Measurements from ENCODE around the gene AP1G1.
"Not testable (repeated sequence)": the region's sequence is repeated elsewhere in the genome, so short reads cannot be mapped to it uniquely, and the experiment has no call there.

Gene AP1G1

GRCh38 chr16:71843572-71843971, 34.9 kb upstream of the AP1G1 start:
- peaks cover 18% of the 10 kb centered on the region for H3K4me1 Mint-ChIP-seq
- no peak for TF ChIP-seq CTCF (IDR thresholded peaks at IDR 0.05)
- H3K36me3 Mint-ChIP-seq (ENCODE audit: low read depth), result peaks cover 7% of the 10 kb centered on the region
- no peaks in the 10 kb centered on the region for H3K9me3 Mint-ChIP-seq
- no peak overlapping the region for H3K27ac Mint-ChIP-seq
- DNase-seq, result no peak
- peaks cover 32% of the 10 kb centered on the region for H3K27me3 Mint-ChIP-seq (ENCODE audit: low read depth, poor library complexity)
- H3K4me3 Mint-ChIP-seq, result no peak overlapping the region

- Mint-ChIP-seq H3K4me1 (no peaks in the 10 kb centered on the region), H3K27ac (no peak overlapping the region), H3K27me3 (ENCODE audit: low read depth, poor library complexity) (peaks cover 50% of the 10 kb centered on the region), H3K9me3 (no peaks in the 10 kb centered on the region), H3K36me3 (ENCODE audit: low read depth) (no peaks in the 10 kb centered on the region), H3K4me3 (no peak overlapping the region)
- no peak for TF ChIP-seq CTCF (IDR thresholded peaks at IDR 0.05)
- no peak for DNase-seq
These were observed 31.4 kb upstream of the AP1G1 start for GRCh38 chr16:71840052-71840451.

- Mint-ChIP-seq H3K27ac (no peak overlapping the region), H3K4me3 (no peak overlapping the region), H3K27me3 (ENCODE audit: low read depth, poor library complexity) (peaks cover 58% of the 10 kb centered on the region), H3K36me3 (ENCODE audit: low read depth) (no peaks in the 10 kb centered on the region), H3K9me3 (no peaks in the 10 kb centered on the region), H3K4me1 (no peaks in the 10 kb centered on the region)
- no peak for TF ChIP-seq CTCF (IDR thresholded peaks at IDR 0.05)
- no peak for DNase-seq
These were observed 28.5 kb upstream of the AP1G1 start for GRCh38 chr16:71837150-71837549.

GRCh38 chr16:71834291-71834690, 25.7 kb upstream of the AP1G1 start:
- no peaks in the 10 kb centered on the region for H3K4me1 Mint-ChIP-seq
- no peak for TF ChIP-seq CTCF (IDR thresholded peaks at IDR 0.05)
- DNase-seq, result no peak

GRCh38 chr16:71832112-71832511, 23.5 kb upstream of the AP1G1 start:
- not testable (repeated sequence) for H3K4me3 Mint-ChIP-seq; H3K27ac Mint-ChIP-seq; H3K9me3 Mint-ChIP-seq; H3K4me1 Mint-ChIP-seq; DNase-seq; H3K36me3 Mint-ChIP-seq (ENCODE audit: low read depth)
- peaks cover 49% of the 10 kb centered on the region for H3K27me3 Mint-ChIP-seq (ENCODE audit: low read depth, poor library complexity)

More at GRCh38 chr16:71834291-71834690, 25.7 kb upstream of the AP1G1 start:
- Mint-ChIP-seq H3K4me3 (no peak overlapping the region), H3K36me3 (ENCODE audit: low read depth) (no peaks in the 10 kb centered on the region), H3K27ac (no peak overlapping the region), H3K9me3 (no peaks in the 10 kb centered on the region), H3K27me3 (ENCODE audit: low read depth, poor library complexity) (peaks cover 55% of the 10 kb centered on the region)

GRCh38 chr16:71831698-71832097, 23.1 kb upstream of the AP1G1 start:
- DNase-seq; H3K27ac Mint-ChIP-seq; H3K36me3 Mint-ChIP-seq (ENCODE audit: low read depth); H3K4me3 Mint-ChIP-seq; H3K4me1 Mint-ChIP-seq; H3K9me3 Mint-ChIP-seq: not testable (repeated sequence)
- peaks cover 52% of the 10 kb centered on the region for H3K27me3 Mint-ChIP-seq (ENCODE audit: low read depth, poor library complexity)

GRCh38 chr16:71830359-71830758, 21.7 kb upstream of the AP1G1 start:
- Mint-ChIP-seq H3K36me3 (ENCODE audit: low read depth) (no peaks in the 10 kb centered on the region), H3K4me1 (no peaks in the 10 kb centered on the region), H3K9me3 (no peaks in the 10 kb centered on the region), H3K4me3 (no peak overlapping the region), H3K27ac (no peak overlapping the region), H3K27me3 (ENCODE audit: low read depth, poor library complexity) (peaks cover 52% of the 10 kb centered on the region)
- no peak for DNase-seq
- TF ChIP-seq CTCF (IDR thresholded peaks at IDR 0.05), result no peak

Measured in nephron progenitor cell (in vitro differentiated cells).